HCT116 (cell line): ENCODE data around the gene PCDH15.

ENCODE experiments used
- TF ChIP-seq, protein P1 (sequence below): IDR thresholded peaks from 2 replicates; pipeline ENCODE4 v1.6.1; 2012
- TF ChIP-seq, protein P2 (sequence below): IDR thresholded peaks from 2 replicates; pipeline ENCODE4 v1.6.1; 2012
- TF ChIP-seq, protein P3 (sequence below), 3 experiments: fragments of 200-600 bp in 1 of 3; sonication (generic) in 1 of 3; IDR thresholded peaks in 2 of 3; conservative IDR thresholded peaks in 1 of 3; 2 replicates each; pipeline ENCODE4 v1.5.1; 2012 to 2017; ENCODE audit warnings: low read depth in 2 of 3, low read length in 2 of 3, antibody characterized with exemption in 1 of 3, borderline replicate concordance in 1 of 3, control low read depth in 1 of 3, mild to moderate bottlenecking in 1 of 3, mixed read lengths in 1 of 3, mixed run types in 1 of 3, moderate library complexity in 1 of 3; ENCODE audit not compliant: insufficient read depth in 1 of 3

DNA sequence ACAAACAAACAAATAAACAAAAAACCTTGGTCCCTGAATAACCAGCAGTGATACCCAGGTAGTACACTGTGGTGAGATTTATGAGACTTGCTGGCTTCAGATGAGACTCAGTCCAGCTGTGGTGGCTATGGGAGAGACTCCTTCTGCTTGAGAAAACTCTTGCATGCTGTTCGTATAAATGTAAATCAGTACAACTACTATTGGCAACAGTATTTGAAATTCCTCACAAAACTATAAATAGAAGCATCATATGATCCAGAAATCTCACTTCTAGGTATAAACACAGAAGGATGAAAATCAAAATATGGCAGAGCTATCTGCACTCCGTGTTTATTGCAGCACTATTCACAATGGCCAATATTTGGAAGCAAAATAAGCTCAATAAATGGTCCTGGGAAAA, 692.1 kb downstream of the PCDH15 start:
- TF ChIP-seq, protein P1, sequence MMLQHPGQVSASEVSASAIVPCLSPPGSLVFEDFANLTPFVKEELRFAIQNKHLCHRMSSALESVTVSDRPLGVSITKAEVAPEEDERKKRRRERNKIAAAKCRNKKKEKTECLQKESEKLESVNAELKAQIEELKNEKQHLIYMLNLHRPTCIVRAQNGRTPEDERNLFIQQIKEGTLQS: no peak
- TF ChIP-seq, protein P2, sequence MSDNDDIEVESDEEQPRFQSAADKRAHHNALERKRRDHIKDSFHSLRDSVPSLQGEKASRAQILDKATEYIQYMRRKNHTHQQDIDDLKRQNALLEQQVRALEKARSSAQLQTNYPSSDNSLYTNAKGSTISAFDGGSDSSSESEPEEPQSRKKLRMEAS: no peak
- TF ChIP-seq, protein P3, sequence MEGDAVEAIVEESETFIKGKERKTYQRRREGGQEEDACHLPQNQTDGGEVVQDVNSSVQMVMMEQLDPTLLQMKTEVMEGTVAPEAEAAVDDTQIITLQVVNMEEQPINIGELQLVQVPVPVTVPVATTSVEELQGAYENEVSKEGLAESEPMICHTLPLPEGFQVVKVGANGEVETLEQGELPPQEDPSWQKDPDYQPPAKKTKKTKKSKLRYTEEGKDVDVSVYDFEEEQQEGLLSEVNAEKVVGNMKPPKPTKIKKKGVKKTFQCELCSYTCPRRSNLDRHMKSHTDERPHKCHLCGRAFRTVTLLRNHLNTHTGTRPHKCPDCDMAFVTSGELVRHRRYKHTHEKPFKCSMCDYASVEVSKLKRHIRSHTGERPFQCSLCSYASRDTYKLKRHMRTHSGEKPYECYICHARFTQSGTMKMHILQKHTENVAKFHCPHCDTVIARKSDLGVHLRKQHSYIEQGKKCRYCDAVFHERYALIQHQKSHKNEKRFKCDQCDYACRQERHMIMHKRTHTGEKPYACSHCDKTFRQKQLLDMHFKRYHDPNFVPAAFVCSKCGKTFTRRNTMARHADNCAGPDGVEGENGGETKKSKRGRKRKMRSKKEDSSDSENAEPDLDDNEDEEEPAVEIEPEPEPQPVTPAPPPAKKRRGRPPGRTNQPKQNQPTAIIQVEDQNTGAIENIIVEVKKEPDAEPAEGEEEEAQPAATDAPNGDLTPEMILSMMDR (IDR thresholded peaks at IDR 0.05 in 2 of 3, conservative IDR thresholded peaks at IDR 0.05 in 1 of 3; ENCODE audit: borderline replicate concordance in 1 of 3, insufficient read depth in 1 of 3, low read depth in 2 of 3, low read length in 2 of 3): no peak
